Measurements from ENCODE around the gene UHMK1.
"Not testable (repeated sequence)": the region's sequence is repeated elsewhere in the genome, so short reads cannot be mapped to it uniquely, and the experiment has no call there.

The UHMK1 gene

GRCh38 chr1:162485236-162485635, 12.4 kb upstream of the UHMK1 start:
- DNase-seq (ENCODE audit: low spot score in 2 of 2) (no peak), ATAC-seq (replicated peaks; ENCODE audit: extremely low read depth, poor library complexity, severe bottlenecking) (no peak)
- no peak overlapping the region for H3K4me3 Mint-ChIP-seq
- no peaks in the 10 kb centered on the region for H3K9me3 Mint-ChIP-seq
- H3K4me1 Mint-ChIP-seq, result no peaks in the 10 kb centered on the region
- peaks cover 46% of the 10 kb centered on the region for H3K27me3 Mint-ChIP-seq
- H3K27ac Mint-ChIP-seq (ENCODE audit: low read depth), result no peak overlapping the region
- no peaks in the 10 kb centered on the region for H3K36me3 Mint-ChIP-seq (ENCODE audit: insufficient read depth)

- H3K36me3 Mint-ChIP-seq (ENCODE audit: insufficient read depth), result no peaks in the 10 kb centered on the region
- no peaks in the 10 kb centered on the region for H3K9me3 Mint-ChIP-seq
Observed at GRCh38 chr1:162487241-162487640, 10.4 kb upstream of the UHMK1 start.

GRCh38 chr1:162488219-162488618, 9.4 kb upstream of the UHMK1 start:
- H3K36me3 Mint-ChIP-seq (ENCODE audit: insufficient read depth), result no peaks in the 10 kb centered on the region
- no peaks in the 10 kb centered on the region for H3K4me1 Mint-ChIP-seq
- ATAC-seq (replicated peaks; ENCODE audit: extremely low read depth, poor library complexity, severe bottlenecking) (no peak), DNase-seq (ENCODE audit: low spot score in 2 of 2) (no peak)
- H3K4me3 Mint-ChIP-seq, result no peak overlapping the region
- H3K9me3 Mint-ChIP-seq, result no peaks in the 10 kb centered on the region
- peaks cover 58% of the 10 kb centered on the region for H3K27me3 Mint-ChIP-seq
- H3K27ac Mint-ChIP-seq (ENCODE audit: low read depth), result no peak overlapping the region

More at GRCh38 chr1:162487241-162487640, 10.4 kb upstream of the UHMK1 start:
- Mint-ChIP-seq H3K27ac (ENCODE audit: low read depth) (no peak overlapping the region), H3K4me3 (no peak overlapping the region), H3K4me1 (no peaks in the 10 kb centered on the region), H3K27me3 (peaks cover 58% of the 10 kb centered on the region)
- ATAC-seq (replicated peaks; ENCODE audit: extremely low read depth, poor library complexity, severe bottlenecking) (no peak), DNase-seq (ENCODE audit: low spot score in 2 of 2) (no peak)

- not testable (repeated sequence) for H3K27me3 Mint-ChIP-seq; ATAC-seq (replicated peaks; ENCODE audit: extremely low read depth, poor library complexity, severe bottlenecking); H3K27ac Mint-ChIP-seq (ENCODE audit: low read depth); H3K4me3 Mint-ChIP-seq; H3K9me3 Mint-ChIP-seq; DNase-seq (ENCODE audit: low spot score in 2 of 2)
- Mint-ChIP-seq H3K4me1 (peaks cover 24% of the 10 kb centered on the region), H3K36me3 (ENCODE audit: insufficient read depth) (peaks cover 14% of the 10 kb centered on the region)
Observed at GRCh38 chr1:162495531-162496233, 1.9 kb upstream of the UHMK1 start.

- DNase-seq (ENCODE audit: low spot score in 2 of 2), result no peak
Observed at GRCh38 chr1:162497104-162497722, 405 bp upstream of the UHMK1 start.

GRCh38 chr1:162498496-162498810, 835 bp downstream of the UHMK1 start:
- H3K27me3 Mint-ChIP-seq, result no peaks in the 10 kb centered on the region
- peaks cover 34% of the 10 kb centered on the region for H3K36me3 Mint-ChIP-seq (ENCODE audit: insufficient read depth)
- H3K4me3 Mint-ChIP-seq, result peak overlapping the region; percentile 93
- DNase-seq (ENCODE audit: low spot score in 2 of 2) (no peak), ATAC-seq (replicated peaks; ENCODE audit: extremely low read depth, poor library complexity, severe bottlenecking) (no peak)
- H3K4me1 Mint-ChIP-seq, result peaks cover 26% of the 10 kb centered on the region
- H3K27ac Mint-ChIP-seq (ENCODE audit: low read depth), result peak overlapping the region; percentile 96
- H3K9me3 Mint-ChIP-seq, result no peaks in the 10 kb centered on the region

More at GRCh38 chr1:162497104-162497722, 405 bp upstream of the UHMK1 start:
- H3K9me3 Mint-ChIP-seq, result no peaks in the 10 kb centered on the region
- no peak for ATAC-seq (replicated peaks; ENCODE audit: extremely low read depth, poor library complexity, severe bottlenecking)
- no peaks in the 10 kb centered on the region for H3K27me3 Mint-ChIP-seq
- peaks cover 23% of the 10 kb centered on the region for H3K36me3 Mint-ChIP-seq (ENCODE audit: insufficient read depth)
- peak overlapping the region; percentile 93 for H3K4me3 Mint-ChIP-seq
- peaks cover 26% of the 10 kb centered on the region for H3K4me1 Mint-ChIP-seq
- peak overlapping the region; percentile 96 for H3K27ac Mint-ChIP-seq (ENCODE audit: low read depth)

- ATAC-seq (replicated peaks; ENCODE audit: extremely low read depth, poor library complexity, severe bottlenecking), result no peak
- H3K36me3 Mint-ChIP-seq (ENCODE audit: insufficient read depth), result peaks cover 50% of the 10 kb centered on the region
- no peak for DNase-seq (ENCODE audit: low spot score in 2 of 2)
- no peaks in the 10 kb centered on the region for H3K27me3 Mint-ChIP-seq
- no peaks in the 10 kb centered on the region for H3K9me3 Mint-ChIP-seq
- H3K4me1 Mint-ChIP-seq, result peaks cover 26% of the 10 kb centered on the region
- H3K27ac Mint-ChIP-seq (ENCODE audit: low read depth), result no peak overlapping the region
- no peak overlapping the region for H3K4me3 Mint-ChIP-seq
Observed at GRCh38 chr1:162500805-162501204, 3.2 kb downstream of the UHMK1 start.

GRCh38 chr1:162502077-162502476, 4.5 kb downstream of the UHMK1 start:
- Mint-ChIP-seq H3K36me3 (ENCODE audit: insufficient read depth) (peaks cover 60% of the 10 kb centered on the region), H3K4me1 (peaks cover 22% of the 10 kb centered on the region), H3K27me3 (no peaks in the 10 kb centered on the region), H3K27ac (ENCODE audit: low read depth) (no peak overlapping the region), H3K9me3 (no peaks in the 10 kb centered on the region), H3K4me3 (no peak overlapping the region)
- DNase-seq (ENCODE audit: low spot score in 2 of 2) (no peak), ATAC-seq (replicated peaks; ENCODE audit: extremely low read depth, poor library complexity, severe bottlenecking) (no peak)

GRCh38 chr1:162502928-162503327, 5.3 kb downstream of the UHMK1 start:
- H3K36me3 Mint-ChIP-seq (ENCODE audit: insufficient read depth), result peaks cover 65% of the 10 kb centered on the region
- no peaks in the 10 kb centered on the region for H3K27me3 Mint-ChIP-seq
- no peak for DNase-seq (ENCODE audit: low spot score in 2 of 2)
- no peak for ATAC-seq (replicated peaks; ENCODE audit: extremely low read depth, poor library complexity, severe bottlenecking)
- H3K27ac Mint-ChIP-seq (ENCODE audit: low read depth), result no peak overlapping the region
- H3K9me3 Mint-ChIP-seq, result no peaks in the 10 kb centered on the region
- peaks cover 25% of the 10 kb centered on the region for H3K4me1 Mint-ChIP-seq
- H3K4me3 Mint-ChIP-seq, result no peak overlapping the region

- peaks cover 37% of the 10 kb centered on the region for H3K36me3 Mint-ChIP-seq (ENCODE audit: insufficient read depth)
Observed at GRCh38 chr1:162527314-162527713, 29.7 kb downstream of the UHMK1 start.

GRCh38 chr1:162530307-162530987, 32.8 kb downstream of the UHMK1 start:
- H3K9me3 Mint-ChIP-seq, result no peaks in the 10 kb centered on the region
- DNase-seq (ENCODE audit: low spot score in 2 of 2) (no peak), ATAC-seq (replicated peaks; ENCODE audit: extremely low read depth, poor library complexity, severe bottlenecking) (no peak)
- H3K4me3 Mint-ChIP-seq, result no peak overlapping the region
- H3K36me3 Mint-ChIP-seq (ENCODE audit: insufficient read depth), result peaks cover 17% of the 10 kb centered on the region
- no peak overlapping the region for H3K27ac Mint-ChIP-seq (ENCODE audit: low read depth)
- no peaks in the 10 kb centered on the region for H3K4me1 Mint-ChIP-seq
- H3K27me3 Mint-ChIP-seq, result no peaks in the 10 kb centered on the region

More at GRCh38 chr1:162527314-162527713, 29.7 kb downstream of the UHMK1 start:
- Mint-ChIP-seq H3K27ac (ENCODE audit: low read depth) (no peak overlapping the region), H3K27me3 (no peaks in the 10 kb centered on the region), H3K9me3 (no peaks in the 10 kb centered on the region), H3K4me3 (no peak overlapping the region), H3K4me1 (no peaks in the 10 kb centered on the region)
- DNase-seq (ENCODE audit: low spot score in 2 of 2), result no peak
- ATAC-seq (replicated peaks; ENCODE audit: extremely low read depth, poor library complexity, severe bottlenecking), result no peak

- H3K27me3 Mint-ChIP-seq, result no peaks in the 10 kb centered on the region
- DNase-seq (ENCODE audit: low spot score in 2 of 2) (no peak), ATAC-seq (replicated peaks; ENCODE audit: extremely low read depth, poor library complexity, severe bottlenecking) (no peak)
- H3K9me3 Mint-ChIP-seq, result no peaks in the 10 kb centered on the region
- peaks cover 17% of the 10 kb centered on the region for H3K36me3 Mint-ChIP-seq (ENCODE audit: insufficient read depth)
- H3K4me3 Mint-ChIP-seq, result no peak overlapping the region
- no peaks in the 10 kb centered on the region for H3K4me1 Mint-ChIP-seq
- no peak overlapping the region for H3K27ac Mint-ChIP-seq (ENCODE audit: low read depth)
Observed at GRCh38 chr1:162530988-162531319, 33.3 kb downstream of the UHMK1 start.

- no peak for ATAC-seq (replicated peaks; ENCODE audit: extremely low read depth, poor library complexity, severe bottlenecking)
- Mint-ChIP-seq H3K9me3 (no peaks in the 10 kb centered on the region), H3K27me3 (no peaks in the 10 kb centered on the region), H3K4me1 (no peaks in the 10 kb centered on the region), H3K27ac (ENCODE audit: low read depth) (no peak overlapping the region), H3K36me3 (ENCODE audit: insufficient read depth) (peaks cover 2% of the 10 kb centered on the region), H3K4me3 (no peak overlapping the region)
- DNase-seq (ENCODE audit: low spot score in 2 of 2), result no peak
Observed at GRCh38 chr1:162535501-162535900, 37.9 kb downstream of the UHMK1 start.

All from central memory CD8-positive, alpha-beta T cell (primary cell).